ENCODE measurements around the gene TSPAN18. TPM values are rescaled to one million over a fixed set of nuclear protein-coding genes. Genes with fewer than 3 reads are reported as not detected.

The TSPAN18 gene
- total and polyA plus RNA-seq, 2 of the 4 experiments (the other 2 are of a cell fraction) = 0.36 to 1.1 TPM

- Histone ChIP-seq H4K5ac (ENCODE audit: low read depth, low read length) (no peak overlapping the region), H2AK5ac (ENCODE audit: low read depth, low read length) (no peak overlapping the region), H2BK15ac (ENCODE audit: low read depth, low read length) (no peak overlapping the region), H3K9ac (ENCODE audit: low read depth, low read length) (no peak overlapping the region), H3K14ac (replicated peaks; ENCODE audit: low read depth, low read length) (no peak overlapping the region), H2BK5ac (ENCODE audit: low read depth, low read length, poor library complexity, severe bottlenecking) (no peak overlapping the region), H3K27me3 (ENCODE audit: control insufficient read depth, insufficient read depth, low read length) (peaks cover 22% of the 10 kb centered on the region; the same call in 1 of the 2 replicates), H3K4ac (ENCODE audit: low read depth, low read length) (no peak overlapping the region), H3K9me1 (ENCODE audit: insufficient read depth, low read length) (no peaks in the 10 kb centered on the region), H3K27ac (ENCODE audit: insufficient read depth, low read length) (no peak overlapping the region), H4K20me1 (ENCODE audit: insufficient read depth, low read length) (no peaks in the 10 kb centered on the region), H4K8ac (ENCODE audit: low read depth in 2 of 2, low read length in 2 of 2) (no peak overlapping the region), H3K18ac (ENCODE audit: low read depth, low read length) (no peak overlapping the region), H2BK120ac (ENCODE audit: low read depth, low read length) (no peak overlapping the region), H3K4me1 (ENCODE audit: control insufficient read depth, insufficient read depth, low read length) (no peaks in the 10 kb centered on the region), H3K56ac (ENCODE audit: extremely low read depth, insufficient read depth, low read length) (no peak overlapping the region), H2BK20ac (ENCODE audit: low read depth, low read length) (no peak overlapping the region), H4K91ac (ENCODE audit: insufficient read depth, low read depth, low read length) (no peak overlapping the region), H3K23ac (ENCODE audit: low read depth, low read length) (no peak overlapping the region), H3K4me2 (ENCODE audit: low read depth, low read length) (no peak overlapping the region), H3K9me3 (ENCODE audit: control insufficient read depth, insufficient read depth, low read length) (peaks cover 13% of the 10 kb centered on the region), H3K79me1 (ENCODE audit: low read depth in 1 of 2, low read length in 2 of 2) (no peaks in the 10 kb centered on the region), H2AFZ (replicated peaks; ENCODE audit: low read length, poor library complexity) (no peak overlapping the region), H3K4me3 (ENCODE audit: insufficient read depth, low read depth, low read length) (no peak overlapping the region), H2AK9ac (replicated peaks; ENCODE audit: low read depth, low read length, poor library complexity) (no peak overlapping the region), H3K36me3 (ENCODE audit: control insufficient read depth, insufficient read depth, low read length) (no peaks in the 10 kb centered on the region)
- intact Hi-C loops (cut with micrococcal nuclease) = no loop called here
- in situ Hi-C loops (cut with MboI; ENCODE audit: low sequenced_read_pairs) = no loop called here
- CTCF ChIA-PET = no interaction called here
- whole genome bisulfite sequencing, 2 experiments (ENCODE audit: extremely low coverage in 2 of 2, insufficient read length in 1 of 2) = 55% methylated on average over 5 of the region's 10 CpGs; no CpG with 5 or more reads in 1 of the 2 experiments
- dilution Hi-C loops (cut with HindIII; ENCODE audit: low sequenced_read_pairs, unreplicated experiment) = no loop called here
- POLR2A ChIA-PET (ENCODE audit: unreplicated experiment) = no interaction called here
- DNase-seq (no peak), ATAC-seq (ENCODE audit: low read depth) (no peak)
- TF ChIP-seq NFE2L2 (IDR thresholded peaks at IDR 0.05; ENCODE audit: low read depth, low read length) (no peak), CTCF (conservative IDR thresholded peaks at IDR 0.05; ENCODE audit: low read depth, low read length) (no peak), MAZ (IDR thresholded peaks at IDR 0.05; ENCODE audit: borderline replicate concordance, low read depth, low read length) (no peak), ELK1 (IDR thresholded peaks at IDR 0.05; ENCODE audit: borderline replicate concordance, low read depth, low read length) (no peak), FOS (IDR thresholded peaks at IDR 0.05; ENCODE audit: low read depth, low read length) (no peak), RFX5 (IDR thresholded peaks at IDR 0.05; ENCODE audit: low read depth, low read length) (no peak), MAFK (IDR thresholded peaks at IDR 0.05; ENCODE audit: low read depth, low read length) (no peak), RCOR1 (IDR thresholded peaks at IDR 0.05; ENCODE audit: insufficient replicate concordance, low read length) (no peak), BHLHE40 (IDR thresholded peaks at IDR 0.05; ENCODE audit: low read depth, low read length) (no peak), CEBPB (IDR thresholded peaks at IDR 0.05; ENCODE audit: low read depth, low read length) (no peak), SMC3 (IDR thresholded peaks at IDR 0.05; ENCODE audit: low read depth, low read length) (no peak), USF2 (IDR thresholded peaks at IDR 0.05; ENCODE audit: low read depth, low read length) (no peak), POLR2A (IDR thresholded peaks at IDR 0.05; ENCODE audit: low read depth, low read length) (no peak), MXI1 (IDR thresholded peaks at IDR 0.05; ENCODE audit: borderline replicate concordance, low read depth, low read length) (no peak), CHD1 (IDR thresholded peaks at IDR 0.05; ENCODE audit: low read depth, low read length) (no peak)
- BruUV-seq (replicated peaks) = no TSS peak
Measured at GRCh38 chr11:44708009-44708408, 18.8 kb upstream of the TSPAN18 start.

Measured in IMR-90 (cell line).